Myocyte (in vitro differentiated cells): ENCODE measurements around the gene MEF2A. TPM values are rescaled to one million over a fixed set of nuclear protein-coding genes. Genes with fewer than 3 reads are reported as not detected.

ENCODE experiments used
- DNase-seq: peaks from one replicate; pipeline ENCODE4 v3.0.0-alpha.2; 2012; ENCODE audit warnings: low read depth
- total RNA-seq: library from RNA; depleted of rRNA; stranded (reverse); fragments of >200 nt; gene quantifications from 2 replicates; pipeline ENCODE4 v1.2.3, GENCODE V29; 2014

Gene MEF2A
- total RNA-seq, 1 donor from 2014 or later = 568 TPM

- DNase-seq = no peak
Measured at GRCh38 chr15:99702895-99703602, 137.3 kb downstream of the MEF2A start.

- DNase-seq = peak; percentile 89
Measured at GRCh38 chr15:99703603-99704443, 138.0 kb downstream of the MEF2A start.

DNA sequence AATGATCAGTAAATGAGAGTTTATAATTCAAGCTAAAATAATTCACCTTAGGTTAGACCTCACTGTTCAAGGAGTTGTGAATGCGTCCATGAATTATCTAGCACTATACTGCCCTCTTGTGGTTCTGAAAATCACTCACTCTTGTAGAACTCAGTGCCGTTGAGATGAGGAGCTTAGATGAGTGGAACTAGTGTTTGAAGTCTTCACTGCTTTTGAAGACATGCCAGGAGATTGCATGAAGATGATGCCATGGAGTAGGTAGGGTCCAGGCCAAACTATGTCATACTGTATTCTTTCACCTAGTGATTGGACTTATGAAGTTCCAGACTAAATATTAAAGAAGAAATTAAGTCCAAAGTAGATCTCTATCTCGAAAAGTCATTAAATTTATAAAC is 138.7 kb downstream of the MEF2A start:
- peak; percentile 92 for DNase-seq

GRCh38 chr15:99706557-99707303 is 140.9 kb downstream of the MEF2A start:
- no peak for DNase-seq

GRCh38 chr15:99707473-99708270 is 141.9 kb downstream of the MEF2A start:
- DNase-seq = peak; percentile 64

- DNase-seq = peak; percentile 93
Measured at GRCh38 chr15:99708563-99708962, 142.8 kb downstream of the MEF2A start.

DNA sequence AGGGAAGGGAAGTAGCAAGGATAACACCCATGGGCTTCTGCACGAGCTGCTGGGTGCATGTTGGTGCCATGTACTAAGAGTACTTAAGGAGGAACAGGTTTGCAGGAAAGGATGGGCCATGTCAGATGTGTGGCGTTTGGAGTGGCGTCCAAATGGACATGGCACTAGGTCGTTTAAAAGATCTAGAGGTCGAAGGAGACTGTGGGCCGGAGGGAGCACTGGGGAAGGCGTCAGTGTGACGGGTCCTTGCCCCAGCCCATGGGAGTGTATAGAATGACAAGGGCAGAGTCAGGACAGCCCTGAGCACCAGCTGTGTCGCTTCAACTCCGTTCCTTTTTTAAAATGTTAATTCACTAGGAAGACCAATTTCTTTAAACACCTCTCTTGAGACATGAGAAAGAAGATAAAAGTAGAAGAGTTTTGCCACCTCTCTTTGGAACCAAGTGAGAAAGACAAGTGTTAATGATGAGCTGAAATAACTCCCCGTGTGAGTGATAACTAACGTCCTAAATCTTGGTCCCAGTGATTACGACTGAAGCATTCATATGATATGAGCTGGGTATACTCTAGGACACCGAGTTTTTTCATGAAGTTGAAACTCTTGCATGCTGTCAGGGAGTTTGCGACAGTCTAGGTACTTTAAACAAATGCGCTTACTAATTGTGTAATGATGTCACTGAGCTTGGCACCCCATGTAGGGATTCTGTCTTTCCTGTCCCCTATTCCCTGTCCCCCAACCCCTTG is 143.6 kb downstream of the MEF2A start:
- DNase-seq = no peak

DNA sequence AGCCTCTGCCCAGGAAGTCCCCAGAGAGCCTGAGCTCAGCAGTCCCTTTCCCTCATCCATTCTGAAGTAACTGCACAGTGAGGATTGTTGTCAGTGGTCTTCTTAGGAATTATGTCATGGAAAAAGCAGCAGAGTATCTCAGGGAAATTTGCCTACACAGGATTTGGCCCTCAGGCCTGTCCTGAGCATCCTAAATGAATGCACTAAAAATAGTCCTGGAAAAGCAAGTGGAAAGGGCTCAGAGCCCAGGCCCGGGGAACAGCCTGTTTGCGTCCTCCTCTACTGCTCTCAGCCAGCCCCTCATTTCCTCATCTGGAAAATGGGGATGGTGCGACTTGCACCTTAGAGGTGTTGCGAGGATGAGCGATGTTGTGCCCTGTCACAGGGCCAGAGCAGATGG is 145.8 kb downstream of the MEF2A start:
- no peak for DNase-seq

DNA sequence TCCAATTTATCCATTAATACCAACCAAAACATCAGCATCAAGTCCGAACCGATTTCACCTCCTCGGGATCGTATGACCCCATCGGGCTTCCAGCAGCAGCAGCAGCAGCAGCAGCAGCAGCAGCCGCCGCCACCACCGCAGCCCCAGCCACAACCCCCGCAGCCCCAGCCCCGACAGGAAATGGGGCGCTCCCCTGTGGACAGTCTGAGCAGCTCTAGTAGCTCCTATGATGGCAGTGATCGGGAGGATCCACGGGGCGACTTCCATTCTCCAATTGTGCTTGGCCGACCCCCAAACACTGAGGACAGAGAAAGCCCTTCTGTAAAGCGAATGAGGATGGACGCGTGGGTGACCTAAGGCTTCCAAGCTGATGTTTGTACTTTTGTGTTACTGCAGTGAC is 146.6 kb downstream of the MEF2A start:
- no peak for DNase-seq

DNA sequence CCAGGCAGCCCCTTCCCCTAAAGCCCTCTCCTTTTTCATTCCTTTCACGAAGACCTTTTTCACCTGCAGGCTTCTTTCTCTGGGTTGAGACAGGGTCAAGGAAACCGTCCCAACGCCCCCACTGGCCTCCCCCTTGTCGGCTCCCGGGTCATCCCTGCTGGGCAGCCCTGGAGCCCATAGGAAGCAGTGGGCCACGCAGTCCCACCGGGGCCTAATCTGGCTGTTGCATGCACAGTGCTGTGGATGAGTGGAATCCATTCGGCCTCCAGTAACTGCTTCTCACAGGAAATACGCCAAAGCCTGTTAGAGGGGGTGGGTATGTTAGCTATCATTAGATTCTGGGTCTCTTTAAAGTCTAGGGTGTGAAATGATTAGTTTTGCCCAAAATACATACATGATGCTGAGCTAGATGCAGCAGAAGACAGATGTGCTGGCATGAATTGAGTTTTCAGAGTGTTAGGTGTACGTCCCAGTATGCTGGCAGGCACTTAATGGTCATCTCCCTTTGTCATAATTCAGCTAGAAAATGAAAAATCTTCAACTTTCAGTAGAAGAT is 150.8 kb downstream of the MEF2A start:
- no peak for DNase-seq

GRCh38 chr15:99717161-99718009 is 151.6 kb downstream of the MEF2A start:
- DNase-seq = peak; percentile 49

DNA sequence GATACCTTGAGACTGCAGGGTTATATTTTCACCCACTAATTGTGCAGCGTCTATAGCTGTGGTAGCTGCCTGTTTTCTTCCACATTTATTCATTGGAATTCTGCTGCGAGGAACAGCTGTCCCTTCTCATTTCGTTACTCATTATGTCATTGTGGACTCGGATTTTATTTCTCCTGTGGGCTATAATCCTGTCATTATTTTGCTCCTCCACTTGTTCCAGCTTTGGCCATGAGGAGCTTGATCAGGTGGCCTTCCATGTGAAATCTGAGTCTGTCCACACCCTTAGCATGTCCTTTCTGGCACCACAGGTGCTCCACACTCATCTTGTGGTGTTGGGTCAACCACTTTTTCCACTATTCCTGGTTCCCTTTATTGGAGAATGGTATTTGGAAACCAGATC is 152.6 kb downstream of the MEF2A start:
- peak; percentile 98 for DNase-seq

- peak; percentile 94 for DNase-seq
Measured at GRCh38 chr15:99719096-99719541, 153.3 kb downstream of the MEF2A start.

DNA sequence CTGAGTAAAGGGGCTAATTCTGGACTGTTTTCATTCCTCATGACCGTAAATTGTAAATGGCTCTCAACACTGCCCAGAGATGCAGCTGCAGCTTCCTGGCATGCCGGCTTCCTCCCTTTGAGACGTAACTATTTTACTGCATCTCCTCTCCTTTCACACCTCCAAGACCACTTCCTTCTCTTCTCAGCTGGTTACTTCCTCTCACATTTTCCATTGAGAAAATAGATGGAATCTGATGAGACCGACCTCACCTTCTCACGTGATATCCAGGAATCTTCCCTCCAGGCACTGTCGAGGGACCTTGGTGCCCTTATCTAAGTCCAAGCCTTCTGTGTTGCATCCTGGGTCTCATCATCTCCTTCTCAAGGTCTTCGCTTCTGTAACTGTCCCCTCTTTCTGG is 154.7 kb downstream of the MEF2A start:
- no peak for DNase-seq

DNA sequence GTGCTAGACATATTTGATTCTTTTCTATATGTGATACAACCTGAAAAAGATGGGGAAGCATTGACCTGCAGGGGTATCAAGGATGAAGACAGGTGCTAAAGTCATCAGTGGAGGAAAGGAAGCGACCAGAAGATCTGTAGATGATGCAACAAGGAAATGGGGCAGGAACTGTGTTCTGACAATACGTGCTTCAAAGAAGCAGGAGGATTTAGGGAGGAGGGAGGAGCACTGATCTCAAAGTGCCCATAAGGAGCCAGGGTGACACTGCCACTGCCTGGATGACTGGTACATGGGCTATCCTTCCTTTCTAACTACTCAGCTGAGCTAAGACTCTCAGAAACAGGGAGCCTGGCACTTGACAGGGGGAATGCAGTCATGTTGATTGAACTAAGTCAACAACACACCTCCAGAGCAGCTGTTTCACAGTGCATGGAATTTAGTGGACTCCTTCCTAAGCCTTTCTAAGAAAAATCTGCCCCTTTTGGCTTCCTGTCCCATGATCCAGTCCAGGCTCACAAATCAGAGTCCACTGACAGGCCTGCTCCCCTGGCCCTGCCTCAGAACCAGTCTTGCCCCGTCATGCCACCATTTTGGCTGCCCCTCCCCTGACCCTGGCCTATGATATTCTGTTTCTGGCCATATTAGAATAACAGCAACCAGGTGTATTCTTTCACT is 155.5 kb downstream of the MEF2A start:
- DNase-seq = no peak

DNA sequence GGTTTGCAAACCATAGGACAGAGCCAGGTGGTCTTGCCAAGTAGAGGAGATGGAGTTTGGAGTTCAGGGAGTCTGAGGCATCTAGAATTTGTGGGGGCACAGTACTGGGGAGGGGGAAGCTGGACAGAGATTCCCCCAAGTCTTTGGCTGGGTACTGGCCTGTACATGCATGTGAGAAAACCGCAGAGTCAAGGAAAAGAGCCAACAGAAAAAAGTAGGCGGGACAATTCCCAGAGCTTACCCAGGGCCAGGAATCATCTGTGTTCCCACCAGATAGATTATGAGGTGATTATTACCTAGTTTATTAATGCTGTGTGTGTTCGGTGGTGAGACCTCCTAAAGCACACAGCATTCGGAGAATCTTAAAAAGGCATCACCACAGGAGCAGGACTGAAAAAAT is 156.1 kb downstream of the MEF2A start:
- DNase-seq = no peak

GRCh38 chr15:99722406-99722805 is 156.6 kb downstream of the MEF2A start:
- DNase-seq = no peak

DNA sequence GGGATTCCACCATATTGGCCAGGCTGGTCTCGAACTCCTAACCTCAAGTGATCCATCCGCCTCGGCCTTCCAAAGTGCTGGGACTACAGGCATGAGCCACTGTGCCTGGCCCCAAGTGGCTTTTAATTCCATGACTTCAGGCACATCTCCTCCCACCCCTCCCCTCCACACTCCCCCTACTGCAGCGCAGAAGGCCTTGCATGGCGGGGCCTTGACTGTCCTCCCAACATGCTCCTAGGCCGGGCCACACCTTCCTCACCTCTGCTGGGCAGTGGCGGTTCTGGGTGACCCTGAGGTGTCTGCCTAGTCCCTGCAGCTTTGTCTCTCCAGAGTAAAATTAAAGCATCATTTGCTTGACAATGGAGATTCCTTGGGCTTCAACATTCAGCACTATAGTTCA is 160.5 kb downstream of the MEF2A start:
- no peak for DNase-seq
